Stimulated activated CD4-positive, alpha-beta T cell treated with anti-CD3 and anti-CD28 coated beads, Interleukin-12 subunit alpha, Interleukin-12 subunit beta, amount 100 ng/mL, for 4 hours (primary cell): ENCODE results near the gene FAM117A.

ENCODE experiments used
- DNase-seq: peaks from one replicate; pipeline ENCODE4 v3.0.0-alpha.2; 2020

Gene FAM117A

GRCh38 chr17:49707246-49707607 is 56.7 kb downstream of the FAM117A start:
- DNase-seq = no peak

- no peak for DNase-seq
These were observed 58.7 kb downstream of the FAM117A start for GRCh38 chr17:49705254-49705653.

- DNase-seq = no peak
These were observed 60.2 kb downstream of the FAM117A start for GRCh38 chr17:49703557-49704277.

GRCh38 chr17:49700960-49701359 is 63.0 kb downstream of the FAM117A start:
- no peak for DNase-seq

GRCh38 chr17:49699966-49700575 is 63.9 kb downstream of the FAM117A start:
- no peak for DNase-seq

GRCh38 chr17:49698005-49698404 is 65.9 kb downstream of the FAM117A start:
- no peak for DNase-seq

GRCh38 chr17:49696233-49696761 is 67.6 kb downstream of the FAM117A start:
- peak; percentile 49 for DNase-seq

GRCh38 chr17:49695698-49696232 is 68.2 kb downstream of the FAM117A start:
- DNase-seq = no peak

GRCh38 chr17:49694847-49695697 is 68.9 kb downstream of the FAM117A start:
- DNase-seq = peak; percentile 71

- DNase-seq = no peak
These were observed 71.2 kb downstream of the FAM117A start for GRCh38 chr17:49692751-49693150.

GRCh38 chr17:49691677-49692191 is 72.2 kb downstream of the FAM117A start:
- DNase-seq = no peak

GRCh38 chr17:49691086-49691676 is 72.8 kb downstream of the FAM117A start:
- DNase-seq = no peak

GRCh38 chr17:49690256-49690655 is 73.7 kb downstream of the FAM117A start:
- DNase-seq = no peak

- DNase-seq = no peak
These were observed 75.1 kb downstream of the FAM117A start for GRCh38 chr17:49688848-49689247.

GRCh38 chr17:49687878-49688491 is 75.9 kb downstream of the FAM117A start:
- no peak for DNase-seq

- no peak for DNase-seq
These were observed 82.6 kb downstream of the FAM117A start for GRCh38 chr17:49681106-49681979.

GRCh38 chr17:49680314-49680713 is 83.6 kb downstream of the FAM117A start:
- DNase-seq = no peak

- peak; percentile 98 for DNase-seq
These were observed 85.7 kb downstream of the FAM117A start, which contains the start of gene SPOP for GRCh38 chr17:49677933-49678847. TSS of gene SPOP (minus strand) at chr17:49678097. CDS start at chr17:49622810, 55,287 bp downstream.

GRCh38 chr17:49677134-49677932 is 86.6 kb downstream of the FAM117A start:
- DNase-seq = peak; percentile 97
